GM11168 (cell line): ENCODE measurements around the gene FKBP1A.

ENCODE experiments used
- in situ Hi-C: fragments of 300-500 bp; cut with MboI; formaldehyde crosslinking; loops from one replicate; pipeline ENCODE4 v1.12.0; 2022; ENCODE audit warnings: low sequenced_read_pairs; ENCODE audit not compliant: unreplicated experiment

FKBP1A gene

DNA sequence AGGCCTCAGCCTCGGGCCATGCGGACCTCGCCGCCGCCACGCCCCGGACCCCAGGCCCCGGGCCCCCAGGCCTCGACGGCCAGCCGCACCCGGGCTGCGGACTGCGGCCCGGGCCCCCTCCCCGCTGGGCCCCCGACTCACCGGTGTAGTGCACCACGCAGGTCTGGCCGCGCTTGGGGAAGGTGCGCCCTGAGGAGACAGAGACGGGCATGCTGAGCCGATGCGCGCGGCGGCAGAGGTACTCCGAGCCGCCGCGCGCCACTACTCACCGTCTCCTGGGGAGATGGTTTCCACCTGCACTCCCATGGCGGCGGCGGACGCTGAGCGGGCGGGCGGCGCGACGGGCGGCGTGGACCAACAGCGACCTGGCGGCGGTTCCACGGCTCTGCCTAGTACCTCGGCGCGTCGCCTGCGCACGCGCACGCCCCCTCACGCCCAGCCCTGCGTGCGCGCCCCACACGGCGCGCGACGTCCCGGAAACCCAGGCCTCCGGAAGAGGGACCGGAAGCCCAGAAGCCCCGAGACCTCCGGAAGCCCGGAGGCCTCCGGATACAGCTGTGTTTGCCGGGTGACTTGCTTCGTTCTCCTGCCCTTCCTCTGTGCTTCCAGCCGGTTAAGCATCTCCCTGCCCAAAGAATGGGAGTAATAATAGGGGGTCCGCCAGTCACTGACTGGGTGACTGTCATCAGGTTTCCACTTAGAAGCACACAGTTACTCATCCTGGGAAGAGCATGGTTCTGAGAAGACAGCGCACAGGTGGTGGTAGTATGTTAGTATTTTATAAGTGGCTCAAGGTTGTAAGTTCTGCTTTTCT is at the start of gene FKBP1A:
Gene FKBP1A (minus strand): TSS at position 362 of the 814 bp plus-strand sequence. CDS start 56 bp downstream, at position 306.
- in situ Hi-C loops: no loop called here

DNA sequence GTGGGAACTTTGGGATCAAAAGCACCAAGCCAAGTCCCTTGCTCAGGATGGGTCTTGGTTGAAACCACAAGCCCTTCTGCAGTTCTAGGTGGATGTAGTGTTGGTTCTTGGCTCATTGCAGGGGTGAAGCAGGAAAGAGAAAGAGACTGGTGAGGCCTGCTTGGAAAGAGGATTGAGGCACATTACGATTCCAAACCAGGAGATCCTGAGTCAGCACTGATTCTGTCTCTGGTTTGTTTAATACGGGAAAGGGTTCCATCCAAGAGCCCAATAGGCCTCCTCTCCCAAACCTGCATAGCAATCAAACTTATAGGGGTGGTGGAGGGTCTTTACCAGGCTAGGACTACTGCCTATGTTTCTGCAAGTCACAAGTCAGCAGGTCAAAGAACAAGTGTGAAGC is 49.5 kb upstream of the FKBP1A start:
- in situ Hi-C loops: no loop called here

DNA sequence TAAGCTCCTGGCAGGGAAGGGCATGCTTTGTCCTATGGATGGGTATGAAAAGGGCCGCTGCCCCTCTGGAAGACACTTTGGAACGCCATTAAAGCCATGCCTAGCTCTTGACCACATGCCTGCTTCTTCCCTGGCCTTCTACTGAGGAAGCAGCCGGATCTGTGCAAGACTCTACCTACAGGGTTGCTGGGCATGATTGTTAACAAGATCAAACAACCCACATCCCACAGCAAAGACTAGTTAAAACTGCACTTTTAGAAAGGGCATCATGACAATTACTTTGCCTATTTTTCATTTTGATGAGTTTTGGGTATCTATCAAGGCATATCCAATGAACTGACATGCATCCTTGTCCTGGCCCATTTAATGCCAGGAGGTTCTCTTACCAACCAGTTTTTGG is 48.3 kb upstream of the FKBP1A start:
- in situ Hi-C loops: no loop called here

DNA sequence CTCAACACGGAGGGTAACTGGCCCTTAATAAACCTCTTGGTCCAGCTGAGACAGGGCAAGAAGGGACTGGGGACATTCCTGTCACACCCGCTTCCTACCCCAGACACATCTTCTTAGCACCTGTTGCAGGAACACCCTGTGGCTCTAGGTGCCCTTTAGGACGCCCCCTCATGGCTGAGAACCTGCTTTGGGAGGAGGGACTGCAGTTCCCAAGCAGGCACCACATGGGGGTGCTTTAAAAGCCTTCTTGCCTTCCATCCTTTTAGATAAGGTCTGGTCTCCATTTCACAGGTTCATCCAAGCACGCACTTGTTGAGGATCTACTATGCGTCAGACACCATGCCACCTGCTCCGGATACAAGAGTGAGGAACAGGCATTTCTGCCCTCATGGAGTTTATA is 47.2 kb upstream of the FKBP1A start:
- in situ Hi-C loops: no loop called here

DNA sequence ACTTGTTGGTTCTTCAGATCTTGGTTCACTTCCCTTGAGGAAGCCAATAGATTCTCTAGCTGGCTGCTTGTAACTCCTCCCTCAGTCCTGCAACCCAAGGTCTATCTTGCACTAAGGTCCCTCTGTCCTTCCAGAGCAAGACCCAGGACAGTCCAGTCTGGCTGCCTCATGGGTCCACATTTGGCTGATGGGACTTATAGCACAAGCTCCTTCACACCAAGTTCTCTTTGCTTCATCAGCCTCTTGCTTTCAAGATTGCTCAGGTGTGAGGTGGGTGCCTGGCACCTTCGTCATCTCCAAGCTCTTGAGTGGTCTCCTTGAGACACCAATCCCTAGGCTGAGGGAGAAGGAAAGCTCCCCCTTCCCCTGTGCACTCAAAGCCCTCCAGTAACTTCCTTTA is 45.5 kb upstream of the FKBP1A start:
- in situ Hi-C loops: no loop called here

DNA sequence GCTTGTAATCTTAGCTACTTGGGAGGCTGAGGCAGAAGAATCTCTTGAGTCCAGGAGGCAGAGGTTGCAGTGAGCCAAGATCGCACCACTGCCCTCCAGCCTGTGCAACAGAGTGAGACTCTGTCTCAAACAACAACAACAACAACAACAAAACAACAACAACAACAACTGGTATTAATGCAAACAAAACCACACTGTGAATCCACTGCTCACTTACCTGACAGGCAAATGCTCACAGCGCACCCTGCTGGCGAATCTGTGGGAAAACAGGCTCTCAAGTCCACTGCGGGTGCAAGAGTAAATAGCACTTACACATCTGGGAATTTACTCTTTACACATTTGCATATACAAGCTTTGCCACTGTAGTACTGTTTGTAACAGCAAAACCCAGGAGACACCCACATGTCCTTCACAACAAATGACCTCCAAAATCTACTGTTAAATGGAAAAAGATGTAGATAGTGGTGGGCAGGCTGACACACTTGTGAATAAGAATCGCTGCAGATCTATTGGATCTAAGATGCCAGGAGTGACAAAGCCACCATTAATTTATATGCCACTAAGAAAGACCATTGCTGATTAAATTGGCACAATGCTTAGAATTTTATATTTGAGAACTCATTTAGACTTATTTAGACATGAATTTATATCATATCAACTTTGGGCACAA is 44.5 kb upstream of the FKBP1A start:
- in situ Hi-C loops: no loop called here

DNA sequence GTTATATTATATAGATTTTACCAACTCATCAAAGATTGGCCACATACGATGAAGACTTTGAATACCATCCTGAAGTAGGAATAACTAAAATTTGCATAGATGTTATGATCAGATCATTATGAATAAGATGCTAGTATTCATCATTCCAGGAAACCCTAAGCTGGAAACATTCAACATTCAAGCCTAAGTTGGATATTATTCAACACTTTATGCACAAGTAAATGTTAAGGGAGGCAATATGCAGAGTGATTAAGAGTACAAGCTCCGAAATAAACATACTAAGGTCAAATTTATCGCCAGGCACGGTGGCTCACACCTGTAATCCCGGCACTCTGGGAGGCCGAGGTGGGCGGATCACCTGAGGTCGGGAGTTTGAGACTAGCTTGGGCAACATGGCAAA is 43.4 kb upstream of the FKBP1A start:
- in situ Hi-C loops: no loop called here

DNA sequence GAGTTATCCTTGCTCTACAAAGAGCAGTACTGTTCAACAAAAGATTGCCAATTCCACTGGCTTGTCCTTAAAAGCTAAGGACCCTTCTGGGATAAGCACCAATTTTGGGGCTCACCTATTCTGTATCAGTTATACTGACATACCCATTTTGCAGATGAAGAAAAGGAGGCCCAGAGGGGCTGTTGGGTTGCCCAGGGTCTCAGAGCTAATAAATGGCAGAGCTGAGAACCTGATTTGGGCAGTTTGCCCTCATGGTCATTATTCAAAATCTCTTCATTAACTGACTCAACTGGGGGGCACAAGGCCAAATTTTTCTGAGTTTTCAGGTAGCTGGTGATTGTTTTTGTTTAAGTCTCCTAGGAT is 42.5 kb upstream of the FKBP1A start:
- in situ Hi-C loops: no loop called here

DNA sequence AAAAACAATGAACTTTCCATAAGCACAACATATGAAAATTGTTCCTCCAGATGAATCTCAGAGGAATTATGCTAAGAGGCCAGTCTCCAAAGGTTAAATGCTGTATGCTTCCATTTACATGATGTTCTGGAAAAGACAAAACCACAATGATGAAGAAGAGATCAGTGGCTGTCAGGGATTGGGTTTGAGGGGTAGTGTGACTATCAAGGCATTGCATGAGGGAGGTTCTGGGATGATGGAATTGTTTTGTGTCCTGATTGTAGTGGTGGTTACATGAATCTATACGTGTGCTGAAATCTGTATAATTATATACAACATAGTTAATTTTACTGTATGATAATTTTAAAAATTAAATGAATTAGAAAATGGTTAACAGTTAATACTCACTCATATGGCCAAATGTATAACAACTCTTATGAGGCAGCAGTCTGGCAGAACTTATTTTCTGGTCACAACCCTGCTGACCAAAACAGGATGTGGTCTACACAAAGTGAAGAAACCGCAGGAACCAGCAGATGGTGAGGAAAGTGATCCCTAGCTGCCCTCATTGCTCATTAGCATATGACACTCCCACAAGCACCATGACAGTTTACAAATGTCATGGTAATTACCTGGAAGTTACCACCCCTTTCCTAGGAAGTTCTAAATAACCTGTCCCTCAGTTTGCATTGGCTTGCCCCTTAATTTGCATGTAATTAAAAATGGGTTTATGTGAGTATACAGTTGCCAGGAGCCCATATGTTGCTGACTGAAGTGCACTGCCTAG is 41.9 kb upstream of the FKBP1A start:
- in situ Hi-C loops: loop anchor here (5.0 kb wide), 1 partner anchor 122 kb away; no protein-coding TSS in a partner anchor

DNA sequence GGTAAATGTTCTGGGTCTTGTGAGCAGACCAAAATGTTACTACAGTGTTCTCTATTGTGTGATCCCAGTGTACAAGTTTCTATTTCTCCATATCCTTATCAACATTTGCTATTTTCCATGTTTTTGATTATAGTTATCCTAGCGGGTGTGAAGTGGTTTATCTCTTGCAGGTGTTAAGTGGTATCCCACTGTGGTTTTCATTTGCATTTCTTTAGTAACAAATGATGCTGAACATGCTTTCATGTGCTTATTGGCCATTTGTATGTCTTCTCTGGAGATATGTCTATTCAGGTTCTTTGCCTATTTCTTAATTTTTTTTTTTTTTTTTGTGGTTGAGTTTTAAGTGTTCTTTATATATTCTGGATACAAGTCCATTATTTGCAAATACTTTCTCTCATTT is 38.3 kb upstream of the FKBP1A start:
- in situ Hi-C loops: loop anchor here (5.0 kb wide), 1 partner anchor 119 kb away; no protein-coding TSS in a partner anchor

DNA sequence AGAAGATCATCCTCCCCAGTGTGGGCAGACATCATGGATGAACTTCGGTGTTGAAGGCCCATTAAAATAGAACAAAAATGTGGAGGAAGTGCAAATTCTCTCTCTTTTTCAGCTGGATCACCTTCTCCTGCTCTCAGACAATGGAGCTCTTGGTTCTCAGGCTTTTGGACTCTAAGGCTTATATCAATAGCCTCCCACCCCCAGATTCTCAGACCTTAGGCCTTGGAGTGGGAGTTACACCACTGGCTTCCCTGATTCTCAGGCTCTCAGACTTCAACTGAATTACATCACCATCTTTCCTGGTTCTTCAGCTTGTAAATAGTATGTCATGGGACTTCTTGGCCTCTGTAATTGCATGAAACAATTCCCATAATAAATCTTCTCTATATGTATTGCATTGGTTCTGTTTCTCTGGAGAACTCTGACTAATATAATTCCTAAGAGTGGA is 37.2 kb upstream of the FKBP1A start:
- in situ Hi-C loops: loop anchor here (5.0 kb wide), 1 partner anchor 118 kb away; no protein-coding TSS in a partner anchor

DNA sequence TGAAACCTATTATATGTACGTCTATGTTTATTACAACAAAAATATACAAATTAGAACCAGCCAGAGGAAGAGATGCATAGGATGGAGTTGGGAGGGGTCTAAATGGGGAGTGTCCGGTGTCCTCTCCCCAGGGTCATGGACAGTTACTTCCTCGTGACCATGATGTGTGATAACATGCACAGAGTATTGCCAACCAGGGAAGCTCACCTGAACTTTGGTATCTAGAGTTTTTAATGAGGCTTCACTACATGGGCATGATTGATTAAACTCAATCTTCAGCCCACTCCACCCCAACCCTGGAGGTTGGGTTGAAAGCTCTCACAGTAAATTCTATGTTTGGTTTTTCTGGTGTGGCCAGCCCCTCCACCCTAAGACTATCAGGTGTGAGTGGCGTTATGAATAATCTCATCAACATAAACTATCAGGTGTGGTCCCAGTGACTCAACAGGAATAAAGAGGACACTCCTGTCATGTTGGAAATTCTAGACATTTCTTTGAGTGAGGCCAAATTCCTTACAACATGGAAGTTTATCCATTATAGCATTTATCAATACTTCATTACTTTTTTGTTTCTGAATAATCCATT is 36.4 kb upstream of the FKBP1A start:
- in situ Hi-C loops: no loop called here

DNA sequence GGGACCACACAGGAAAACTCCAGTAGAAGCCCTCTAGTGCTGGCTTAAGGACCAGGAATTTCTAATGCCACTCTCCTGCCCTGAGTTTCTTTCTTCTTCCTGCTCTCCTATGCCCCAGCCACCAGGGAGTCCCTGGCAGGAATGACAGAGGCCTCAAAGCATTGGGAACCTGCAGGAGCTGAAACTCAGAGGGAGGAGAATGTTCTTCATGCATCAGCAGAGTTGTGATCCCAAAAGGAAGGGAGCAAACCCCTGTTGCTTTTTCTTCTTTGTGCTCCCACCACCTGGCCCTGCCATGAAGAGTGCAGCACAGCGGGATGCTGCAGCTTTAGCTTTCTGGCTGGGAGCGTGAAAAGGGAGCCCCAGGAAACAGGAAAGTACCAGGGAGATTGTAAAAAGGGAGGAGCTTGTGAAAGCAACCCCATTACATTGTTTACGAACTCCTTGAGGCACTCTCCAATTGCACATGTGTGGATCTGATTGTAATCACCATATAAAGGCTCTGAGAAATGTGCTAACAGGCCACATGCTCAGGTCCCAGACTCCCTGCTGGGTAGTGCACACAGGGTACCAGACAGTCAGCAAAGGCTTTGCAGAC is 34.7 kb upstream of the FKBP1A start:
- in situ Hi-C loops: no loop called here

DNA sequence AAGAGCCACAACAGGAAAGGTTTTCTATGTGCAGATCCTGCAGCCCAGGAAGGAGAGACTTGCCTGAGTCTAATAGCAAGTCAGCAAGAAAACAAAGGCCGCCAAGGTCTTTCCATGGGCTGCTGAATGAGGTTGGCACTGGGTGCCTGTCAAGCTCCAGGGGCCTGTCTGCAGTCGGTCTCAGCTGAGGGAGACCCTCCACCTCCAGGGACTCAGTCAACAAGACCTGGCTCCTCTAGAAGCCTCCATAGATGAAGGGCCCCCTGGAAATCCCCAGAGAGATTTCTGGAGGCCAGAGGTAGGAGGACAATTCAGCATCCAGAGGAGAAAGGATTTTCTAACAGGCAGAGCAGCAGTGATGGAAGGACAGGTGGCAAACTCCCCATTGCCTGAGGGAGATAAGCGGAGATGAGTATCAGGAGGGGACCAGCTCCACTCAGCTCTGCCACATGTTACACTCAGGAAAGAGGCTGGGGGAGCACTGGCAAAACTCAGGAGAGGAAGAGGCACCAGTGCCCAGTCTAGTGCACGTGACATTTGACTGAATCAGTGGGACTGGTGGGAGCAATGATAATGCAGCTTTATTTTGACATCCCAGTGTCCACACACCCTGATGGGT is 33.5 kb upstream of the FKBP1A start:
- in situ Hi-C loops: no loop called here

DNA sequence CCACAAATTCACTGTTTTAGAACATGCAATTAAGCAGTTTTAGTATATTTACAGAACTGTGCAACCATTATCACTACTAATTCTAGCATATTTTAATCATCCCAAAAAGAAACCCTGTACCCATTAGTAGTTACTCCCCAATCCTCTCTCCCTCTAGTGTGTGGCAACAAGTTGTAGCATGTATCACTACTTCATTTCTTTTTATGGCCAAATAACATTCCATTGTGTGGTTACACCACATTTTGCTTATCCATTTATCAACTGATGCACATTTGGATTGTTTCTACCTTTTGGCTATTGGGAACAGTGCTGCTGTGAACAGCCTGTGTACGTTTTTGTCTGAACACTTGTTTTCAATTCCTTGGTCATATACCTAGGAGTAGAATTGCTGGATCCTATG is 31.5 kb upstream of the FKBP1A start:
- in situ Hi-C loops: no loop called here

DNA sequence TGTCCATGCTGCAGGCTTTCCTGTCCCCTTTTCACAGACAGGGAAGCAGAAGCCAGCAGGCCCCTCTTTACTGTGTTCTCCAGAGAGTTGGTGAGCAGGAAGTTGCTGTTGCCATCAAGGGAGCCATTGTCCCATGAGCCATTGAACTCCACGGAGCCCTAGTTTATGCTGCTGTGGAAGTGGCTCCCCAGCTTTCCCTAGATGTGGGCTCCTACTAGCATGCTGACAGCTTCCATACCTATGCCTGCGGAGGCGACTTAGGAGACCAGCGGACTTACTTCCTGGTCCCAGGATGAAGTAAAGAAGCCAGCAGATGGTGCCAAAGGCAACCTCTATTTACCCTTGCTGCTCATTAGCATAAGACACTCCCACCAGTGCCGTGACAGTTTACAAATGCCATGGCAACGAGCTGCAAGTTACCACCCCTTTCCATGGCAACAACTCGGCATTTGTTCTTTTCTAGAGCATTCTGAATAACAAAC is 30.8 kb upstream of the FKBP1A start:
- in situ Hi-C loops: no loop called here

DNA sequence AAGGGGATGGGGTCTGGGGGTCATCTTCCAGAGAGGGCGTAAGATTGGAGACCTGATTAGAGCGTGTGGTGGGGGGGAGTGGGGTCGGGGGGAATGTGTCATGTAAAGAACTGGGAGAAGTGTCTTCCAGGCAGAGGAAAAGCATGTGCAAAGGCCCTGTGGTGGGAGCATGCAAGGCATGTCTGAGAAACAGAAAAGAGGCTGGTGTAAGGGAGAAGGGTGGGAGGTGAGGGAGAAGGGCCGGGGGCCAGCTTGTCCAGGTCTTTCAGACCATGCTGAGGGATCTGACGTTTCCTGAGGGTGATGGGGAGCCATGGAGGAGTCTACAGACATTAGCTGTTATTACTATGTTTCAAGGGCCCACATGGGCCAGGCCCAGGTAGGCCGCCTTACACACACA is 30.4 kb upstream of the FKBP1A start:
- in situ Hi-C loops: no loop called here

DNA sequence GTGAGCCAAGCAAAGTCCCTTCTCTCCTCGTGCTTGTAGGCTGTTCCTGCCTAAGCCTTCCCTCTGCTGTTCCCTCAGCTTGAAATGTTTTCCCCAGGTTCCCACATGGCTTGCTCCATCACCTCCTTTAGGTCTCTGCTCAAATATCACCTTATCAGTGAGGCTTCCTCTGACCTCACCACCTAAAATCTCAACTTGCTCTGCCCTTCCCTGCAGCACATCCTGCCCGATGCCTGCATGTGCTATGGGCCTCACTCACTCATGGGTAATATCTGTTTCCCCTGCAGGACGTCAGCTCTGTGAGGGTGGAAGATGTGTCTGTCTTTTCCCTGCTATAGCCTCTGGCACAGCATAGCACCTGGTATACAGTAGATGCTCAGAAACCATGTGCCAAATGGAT is 29.9 kb upstream of the FKBP1A start:
- in situ Hi-C loops: no loop called here

DNA sequence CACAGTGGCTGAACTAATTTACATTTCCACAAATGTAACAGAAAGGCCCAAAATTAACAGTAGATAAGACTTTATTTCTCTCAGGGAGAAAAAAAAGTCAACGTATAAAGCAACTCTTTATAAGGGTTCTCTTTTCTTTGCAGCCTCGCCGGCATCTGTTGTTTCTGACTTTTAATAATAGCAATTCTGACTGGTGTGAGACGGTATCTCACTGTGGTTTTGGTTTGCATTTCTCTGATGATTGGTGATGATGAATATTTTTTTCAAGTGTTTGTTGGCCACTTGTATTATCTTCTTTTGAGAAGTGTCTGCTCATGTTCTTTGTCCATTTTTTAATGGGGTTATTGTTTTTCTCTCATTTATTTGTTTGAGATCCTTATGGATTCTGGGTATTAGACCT is 27.2 kb upstream of the FKBP1A start:
- in situ Hi-C loops: no loop called here

DNA sequence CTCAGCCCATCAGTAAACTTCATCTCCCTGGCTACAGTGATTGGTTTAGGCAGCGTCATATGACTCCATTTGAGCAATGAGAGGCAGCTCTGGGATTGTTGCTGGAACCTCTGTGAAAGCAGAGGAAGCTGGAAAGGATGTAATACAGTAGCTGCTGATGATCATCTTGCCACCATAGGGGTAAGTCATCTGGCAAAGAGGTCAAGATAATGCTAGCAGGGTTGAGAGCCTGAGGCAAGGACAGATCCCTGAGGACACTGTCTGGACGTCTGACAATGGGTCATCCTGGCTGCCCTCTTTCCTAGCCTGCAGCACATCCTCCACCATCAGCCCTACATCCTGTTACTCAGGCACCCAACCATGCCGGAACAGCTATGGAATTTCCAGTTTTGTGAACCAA is 25.5 kb upstream of the FKBP1A start:
- in situ Hi-C loops: no loop called here
